HEK293 (cell line): ENCODE data around the gene PPFIBP1.

Experiments used
- CTCF ChIA-PET: fragments of 350-600 bp; formaldehyde crosslinking; extraction: SDS; loops from one replicate; lab custom pipeline; 2021; ENCODE audit warnings: antibody characterized with exemption; lab: Yijun Ruan, JAX
- POLR2A ChIA-PET: fragments of 300-600 bp; formaldehyde crosslinking; extraction: SDS; loops from one replicate; lab custom pipeline; 2020; ENCODE audit warnings: antibody characterized with exemption, inconsistent platforms; lab: Yijun Ruan, JAX
- H3K27ac ChIP-seq: fragments of 200-500 bp; sonication (Bioruptor generic); 2 replicates; pipeline ENCODE4 v1.5.1; 2014; ENCODE audit warnings: low read depth, low read length, control low read depth, inconsistent platforms; ENCODE audit errors: extremely low read depth
- H3K36me3 ChIP-seq, 2 experiments: fragments of 200-500 bp in 1 of 2; sonication (Bioruptor generic) in 1 of 2; 1 replicate in 1 of 2; 2 replicates in 1 of 2; pipeline ENCODE4 v1.5.1; 2014 to 2017; ENCODE audit warnings: inconsistent platforms in 2 of 2, low read length in 2 of 2; ENCODE audit not compliant: control insufficient read depth in 2 of 2, insufficient read depth in 1 of 2
- H3K4me1 ChIP-seq: fragments of 200-500 bp; sonication (Bioruptor generic); 2 replicates; pipeline ENCODE4 v1.5.1; 2014; ENCODE audit warnings: mild to moderate bottlenecking, low read length, inconsistent platforms; ENCODE audit not compliant: control insufficient read depth, insufficient read depth
- H3K4me3 ChIP-seq: 2 replicates; pipeline ENCODE4 v1.5.1; 2011; ENCODE audit warnings: low read depth, mild to moderate bottlenecking, control low read depth, low read length, moderate library complexity
- H3K9me3 ChIP-seq: fragments of 200-500 bp; sonication (Bioruptor generic); 2 replicates; pipeline ENCODE4 v1.5.1; 2014; ENCODE audit warnings: low read depth, low read length, inconsistent platforms; ENCODE audit not compliant: control insufficient read depth, insufficient read depth
- CTCF ChIP-seq: fragments of 450-650 bp; formaldehyde crosslinking; IDR thresholded peaks from 2 replicates; pipeline ENCODE4 v1.5.1; 2016; ENCODE audit warnings: missing biosample characterization, missing genetic modification characterization
- OVOL3 ChIP-seq: fragments of 450-650 bp; formaldehyde crosslinking; IDR thresholded peaks from 2 replicates; pipeline ENCODE4 v1.5.1; 2016; ENCODE audit warnings: missing biosample characterization, missing genetic modification characterization
- PRDM1 ChIP-seq: fragments of 450-650 bp; formaldehyde crosslinking; IDR thresholded peaks from 2 replicates; pipeline ENCODE4; 2016; ENCODE audit warnings: missing biosample characterization, missing genetic modification characterization
- SCRT1 ChIP-seq: fragments of 450-650 bp; formaldehyde crosslinking; IDR thresholded peaks from 2 replicates; pipeline ENCODE4 v1.5.1; 2016; ENCODE audit warnings: missing biosample characterization, missing genetic modification characterization, borderline replicate concordance
- SCRT2 ChIP-seq: fragments of 450-650 bp; formaldehyde crosslinking; IDR thresholded peaks from 2 replicates; pipeline ENCODE4 v1.5.1; 2016; ENCODE audit warnings: missing biosample characterization, missing genetic modification characterization
- ZBTB1 ChIP-seq: fragments of 450-650 bp; formaldehyde crosslinking; IDR thresholded peaks from 2 replicates; pipeline ENCODE4 v1.5.1; 2016; ENCODE audit warnings: missing biosample characterization, missing genetic modification characterization
- ZIC2 ChIP-seq: fragments of 450-650 bp; formaldehyde crosslinking; IDR thresholded peaks from 2 replicates; pipeline ENCODE4 v1.5.1; 2016; ENCODE audit warnings: missing biosample characterization, missing genetic modification characterization
- ZNF133 ChIP-seq: fragments of 450-650 bp; formaldehyde crosslinking; IDR thresholded peaks from 2 replicates; pipeline ENCODE4 v1.5.1; 2016; ENCODE audit warnings: missing biosample characterization, missing genetic modification characterization
- ZNF146 ChIP-seq: fragments of 450-650 bp; formaldehyde crosslinking; IDR thresholded peaks from 2 replicates; pipeline ENCODE4 v1.5.1; 2016; ENCODE audit warnings: missing biosample characterization, missing genetic modification characterization
- ZNF157 ChIP-seq: fragments of 450-650 bp; formaldehyde crosslinking; IDR thresholded peaks from 2 replicates; pipeline ENCODE4 v1.5.1; 2016; ENCODE audit warnings: missing biosample characterization, missing genetic modification characterization
- ZNF16 ChIP-seq: fragments of 450-650 bp; formaldehyde crosslinking; IDR thresholded peaks from 2 replicates; pipeline ENCODE4 v1.5.1; 2016; ENCODE audit warnings: low read depth, missing biosample characterization, missing genetic modification characterization
- ZNF48 ChIP-seq: fragments of 450-650 bp; formaldehyde crosslinking; IDR thresholded peaks from 2 replicates; pipeline ENCODE4 v1.5.1; 2016; ENCODE audit warnings: missing biosample characterization, missing genetic modification characterization
- ZNF501 ChIP-seq: fragments of 450-650 bp; formaldehyde crosslinking; IDR thresholded peaks from 2 replicates; pipeline ENCODE4 v1.5.1; 2016; ENCODE audit warnings: missing biosample characterization, missing genetic modification characterization
- ZNF660 ChIP-seq: fragments of 450-650 bp; IDR thresholded peaks from 2 replicates; pipeline ENCODE4 v1.5.1; 2018; ENCODE audit warnings: missing biosample characterization, mild to moderate bottlenecking, missing genetic modification characterization
- ZNF785 ChIP-seq: fragments of 450-650 bp; formaldehyde crosslinking; IDR thresholded peaks from 2 replicates; pipeline ENCODE4 v1.5.1; 2016; ENCODE audit warnings: missing biosample characterization, missing genetic modification characterization
- ZSCAN30 ChIP-seq: fragments of 450-650 bp; IDR thresholded peaks from 2 replicates; pipeline ENCODE4 v1.5.1; 2018; ENCODE audit warnings: missing biosample characterization, mild to moderate bottlenecking, missing genetic modification characterization, moderate library complexity
- TF ChIP-seq, protein P1 (sequence below): fragments of 450-650 bp; formaldehyde crosslinking; IDR thresholded peaks from 2 replicates; pipeline ENCODE4 v1.5.1; 2016; ENCODE audit warnings: missing biosample characterization, missing genetic modification characterization, borderline replicate concordance
- TF ChIP-seq, protein P2 (sequence below): sonication (generic); formaldehyde crosslinking; IDR thresholded peaks from 2 replicates; pipeline ENCODE4 v1.8.1; 2022; ENCODE audit warnings: mild to moderate bottlenecking, moderate library complexity, missing genetic modification reagents
- TF ChIP-seq, protein P3 (sequence below): fragments of 450-650 bp; formaldehyde crosslinking; IDR thresholded peaks from 2 replicates; pipeline ENCODE4 v1.5.1; 2017; ENCODE audit warnings: missing biosample characterization, missing genetic modification characterization
- TF ChIP-seq, protein P4 (sequence below): fragments of 450-650 bp; formaldehyde crosslinking; IDR thresholded peaks from 2 replicates; pipeline ENCODE4 v1.5.1; 2017; ENCODE audit warnings: missing biosample characterization, missing genetic modification characterization
- TF ChIP-seq, protein P5 (sequence below): fragments of 450-650 bp; formaldehyde crosslinking; IDR thresholded peaks from 2 replicates; pipeline ENCODE4 v1.5.1; 2016; ENCODE audit warnings: missing biosample characterization, missing genetic modification characterization

Gene PPFIBP1

DNA sequence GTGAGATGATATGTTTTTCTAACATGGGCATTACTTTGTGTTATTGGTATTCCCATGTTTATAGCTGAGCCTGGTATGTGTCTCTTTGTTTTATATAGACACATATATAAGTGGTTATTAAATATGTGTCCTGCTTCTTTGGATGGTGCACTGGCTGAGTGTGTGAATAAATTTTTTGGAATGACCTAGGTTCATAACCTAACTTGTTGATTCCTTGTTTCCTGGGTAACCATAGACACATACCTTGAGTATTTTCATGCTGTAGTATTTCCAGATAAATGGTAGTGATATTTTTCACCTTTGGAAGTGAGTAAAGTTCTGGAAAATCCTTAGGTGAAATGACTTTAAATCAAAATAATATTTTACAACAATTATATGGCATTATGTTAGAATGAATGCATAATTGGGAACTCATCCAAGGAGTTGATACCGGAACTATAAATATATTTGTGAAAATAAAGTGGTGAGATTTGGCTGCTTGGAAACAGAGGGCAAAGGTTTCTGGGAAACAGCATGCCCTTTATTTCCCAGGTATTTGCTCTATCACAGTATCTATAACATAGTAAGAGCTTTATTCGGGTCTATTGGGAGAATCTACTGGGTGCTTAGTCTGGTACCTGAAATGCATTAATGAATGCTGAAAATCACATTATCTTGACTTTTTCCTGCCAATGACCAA lies 107.9 kb downstream of the PPFIBP1 start:
- Histone ChIP-seq H3K27ac (no peak overlapping the region), H3K4me1 (no peaks in the 10 kb centered on the region), H3K9me3 (no peaks in the 10 kb centered on the region), H3K4me3 (no peak overlapping the region), H3K36me3 (no peaks in the 10 kb centered on the region)
- POLR2A ChIA-PET: no interaction called here
- TF ChIP-seq ZNF501 (tag by site-specific recombination) (no peak), ZNF133 (tag by site-specific recombination) (no peak), ZNF157 (tag by site-specific recombination) (no peak), SCRT2 (0 out of 2 replicates have a peak, but pooled peaks have one; percentile 20)
- TF ChIP-seq, protein P1, sequence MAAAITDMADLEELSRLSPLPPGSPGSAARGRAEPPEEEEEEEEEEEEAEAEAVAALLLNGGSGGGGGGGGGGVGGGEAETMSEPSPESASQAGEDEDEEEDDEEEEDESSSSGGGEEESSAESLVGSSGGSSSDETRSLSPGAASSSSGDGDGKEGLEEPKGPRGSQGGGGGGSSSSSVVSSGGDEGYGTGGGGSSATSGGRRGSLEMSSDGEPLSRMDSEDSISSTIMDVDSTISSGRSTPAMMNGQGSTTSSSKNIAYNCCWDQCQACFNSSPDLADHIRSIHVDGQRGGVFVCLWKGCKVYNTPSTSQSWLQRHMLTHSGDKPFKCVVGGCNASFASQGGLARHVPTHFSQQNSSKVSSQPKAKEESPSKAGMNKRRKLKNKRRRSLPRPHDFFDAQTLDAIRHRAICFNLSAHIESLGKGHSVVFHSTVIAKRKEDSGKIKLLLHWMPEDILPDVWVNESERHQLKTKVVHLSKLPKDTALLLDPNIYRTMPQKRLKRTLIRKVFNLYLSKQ (tag by site-specific recombination): no peak
- CTCF ChIA-PET: no interaction called here

- H3K4me3 ChIP-seq: no peak overlapping the region
- H3K36me3 ChIP-seq: no peaks in the 10 kb centered on the region
- POLR2A ChIA-PET: no interaction called here
- H3K4me1 ChIP-seq: no peaks in the 10 kb centered on the region
- H3K9me3 ChIP-seq: no peaks in the 10 kb centered on the region
- CTCF ChIA-PET: interaction anchor here (0.6 to 2.8 kb wide), 13 partner anchors 11 to 610 kb away, joined by 3 to 28 read pairs (median 3); no protein-coding TSS in a partner anchor
- H3K27ac ChIP-seq: no peak overlapping the region
- TF ChIP-seq SCRT1 (tag by site-specific recombination) (peak; percentile 48; the same call in 1 of the 2 replicates), ZSCAN30 (0 out of 2 replicates have a peak, but pooled peaks have one; percentile 48), CTCF (tag by site-specific recombination) (peak; percentile 34; the same call in 1 of the 2 replicates), ZNF48 (no peak), ZBTB1 (tag by site-specific recombination) (no peak), ZIC2 (tag by site-specific recombination) (no peak), ZNF146 (tag by site-specific recombination) (no peak), SCRT2 (peak; percentile 98), ZNF660 (tag by site-specific recombination) (0 out of 2 replicates have a peak, but pooled peaks have one; percentile 72), OVOL3 (tag by site-specific recombination) (no peak), ZNF16 (tag by site-specific recombination) (no peak), PRDM1 (peak; percentile 62), ZNF785 (tag by site-specific recombination) (no peak)
- TF ChIP-seq, protein P2, sequence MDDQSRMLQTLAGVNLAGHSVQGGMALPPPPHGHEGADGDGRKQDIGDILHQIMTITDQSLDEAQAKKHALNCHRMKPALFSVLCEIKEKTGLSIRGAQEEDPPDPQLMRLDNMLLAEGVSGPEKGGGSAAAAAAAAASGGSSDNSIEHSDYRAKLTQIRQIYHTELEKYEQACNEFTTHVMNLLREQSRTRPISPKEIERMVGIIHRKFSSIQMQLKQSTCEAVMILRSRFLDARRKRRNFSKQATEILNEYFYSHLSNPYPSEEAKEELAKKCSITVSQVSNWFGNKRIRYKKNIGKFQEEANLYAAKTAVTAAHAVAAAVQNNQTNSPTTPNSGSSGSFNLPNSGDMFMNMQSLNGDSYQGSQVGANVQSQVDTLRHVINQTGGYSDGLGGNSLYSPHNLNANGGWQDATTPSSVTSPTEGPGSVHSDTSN (CRISPR knock-in tag): no peak
- TF ChIP-seq, protein P3, sequence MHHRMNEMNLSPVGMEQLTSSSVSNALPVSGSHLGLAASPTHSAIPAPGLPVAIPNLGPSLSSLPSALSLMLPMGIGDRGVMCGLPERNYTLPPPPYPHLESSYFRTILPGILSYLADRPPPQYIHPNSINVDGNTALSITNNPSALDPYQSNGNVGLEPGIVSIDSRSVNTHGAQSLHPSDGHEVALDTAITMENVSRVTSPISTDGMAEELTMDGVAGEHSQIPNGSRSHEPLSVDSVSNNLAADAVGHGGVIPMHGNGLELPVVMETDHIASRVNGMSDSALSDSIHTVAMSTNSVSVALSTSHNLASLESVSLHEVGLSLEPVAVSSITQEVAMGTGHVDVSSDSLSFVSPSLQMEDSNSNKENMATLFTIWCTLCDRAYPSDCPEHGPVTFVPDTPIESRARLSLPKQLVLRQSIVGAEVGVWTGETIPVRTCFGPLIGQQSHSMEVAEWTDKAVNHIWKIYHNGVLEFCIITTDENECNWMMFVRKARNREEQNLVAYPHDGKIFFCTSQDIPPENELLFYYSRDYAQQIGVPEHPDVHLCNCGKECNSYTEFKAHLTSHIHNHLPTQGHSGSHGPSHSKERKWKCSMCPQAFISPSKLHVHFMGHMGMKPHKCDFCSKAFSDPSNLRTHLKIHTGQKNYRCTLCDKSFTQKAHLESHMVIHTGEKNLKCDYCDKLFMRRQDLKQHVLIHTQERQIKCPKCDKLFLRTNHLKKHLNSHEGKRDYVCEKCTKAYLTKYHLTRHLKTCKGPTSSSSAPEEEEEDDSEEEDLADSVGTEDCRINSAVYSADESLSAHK (tag by site-specific recombination): no peak
- TF ChIP-seq, protein P4, sequence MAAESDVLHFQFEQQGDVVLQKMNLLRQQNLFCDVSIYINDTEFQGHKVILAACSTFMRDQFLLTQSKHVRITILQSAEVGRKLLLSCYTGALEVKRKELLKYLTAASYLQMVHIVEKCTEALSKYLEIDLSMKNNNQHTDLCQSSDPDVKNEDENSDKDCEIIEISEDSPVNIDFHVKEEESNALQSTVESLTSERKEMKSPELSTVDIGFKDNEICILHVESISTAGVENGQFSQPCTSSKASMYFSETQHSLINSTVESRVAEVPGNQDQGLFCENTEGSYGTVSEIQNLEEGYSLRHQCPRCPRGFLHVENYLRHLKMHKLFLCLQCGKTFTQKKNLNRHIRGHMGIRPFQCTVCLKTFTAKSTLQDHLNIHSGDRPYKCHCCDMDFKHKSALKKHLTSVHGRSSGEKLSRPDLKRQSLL (tag by site-specific recombination): 0 out of 2 replicates have a peak, but pooled peaks have one; percentile 10
- TF ChIP-seq, protein P5, sequence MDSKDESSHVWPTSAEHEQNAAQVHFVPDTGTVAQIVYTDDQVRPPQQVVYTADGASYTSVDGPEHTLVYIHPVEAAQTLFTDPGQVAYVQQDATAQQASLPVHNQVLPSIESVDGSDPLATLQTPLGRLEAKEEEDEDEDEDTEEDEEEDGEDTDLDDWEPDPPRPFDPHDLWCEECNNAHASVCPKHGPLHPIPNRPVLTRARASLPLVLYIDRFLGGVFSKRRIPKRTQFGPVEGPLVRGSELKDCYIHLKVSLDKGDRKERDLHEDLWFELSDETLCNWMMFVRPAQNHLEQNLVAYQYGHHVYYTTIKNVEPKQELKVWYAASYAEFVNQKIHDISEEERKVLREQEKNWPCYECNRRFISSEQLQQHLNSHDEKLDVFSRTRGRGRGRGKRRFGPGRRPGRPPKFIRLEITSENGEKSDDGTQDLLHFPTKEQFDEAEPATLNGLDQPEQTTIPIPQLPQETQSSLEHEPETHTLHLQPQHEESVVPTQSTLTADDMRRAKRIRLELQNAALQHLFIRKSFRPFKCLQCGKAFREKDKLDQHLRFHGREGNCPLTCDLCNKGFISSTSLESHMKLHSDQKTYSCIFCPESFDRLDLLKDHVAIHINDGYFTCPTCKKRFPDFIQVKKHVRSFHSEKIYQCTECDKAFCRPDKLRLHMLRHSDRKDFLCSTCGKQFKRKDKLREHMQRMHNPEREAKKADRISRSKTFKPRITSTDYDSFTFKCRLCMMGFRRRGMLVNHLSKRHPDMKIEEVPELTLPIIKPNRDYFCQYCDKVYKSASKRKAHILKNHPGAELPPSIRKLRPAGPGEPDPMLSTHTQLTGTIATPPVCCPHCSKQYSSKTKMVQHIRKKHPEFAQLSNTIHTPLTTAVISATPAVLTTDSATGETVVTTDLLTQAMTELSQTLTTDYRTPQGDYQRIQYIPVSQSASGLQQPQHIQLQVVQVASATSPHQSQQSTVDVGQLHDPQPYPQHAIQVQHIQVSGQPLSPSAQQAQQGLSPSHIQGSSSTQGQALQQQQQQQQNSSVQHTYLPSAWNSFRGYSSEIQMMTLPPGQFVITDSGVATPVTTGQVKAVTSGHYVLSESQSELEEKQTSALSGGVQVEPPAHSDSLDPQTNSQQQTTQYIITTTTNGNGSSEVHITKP (tag by site-specific recombination): no peak
Measured at GRCh38 chr12:27635349-27635972, 111.5 kb downstream of the PPFIBP1 start.
